HAP-1 (cell line): Measurements from ENCODE around the gene MPG.

Source experiments
- DNase-seq, 2 experiments: peaks; one replicate each; pipeline ENCODE4 v3.0.0-alpha.2; 2016 to 2020; ENCODE audit warnings: low spot score in 2 of 2
- H3K27me3 ChIP-seq: fragments of 250-450 bp; sonication (Bioruptor Pico); 2 replicates; pipeline ENCODE4 v1.5.1; 2020; ENCODE audit warnings: low read depth, mild to moderate bottlenecking, moderate library complexity
- H3K36me3 ChIP-seq: fragments of 250-450 bp; sonication (Bioruptor Pico); replicated peaks from 2 replicates; pipeline ENCODE4 v1.5.1; 2020; ENCODE audit warnings: mild to moderate bottlenecking
- H3K4me1 ChIP-seq: fragments of 250-450 bp; sonication (Bioruptor Pico); 2 replicates; pipeline ENCODE4 v1.5.1; 2020; ENCODE audit warnings: mild to moderate bottlenecking
- H3K4me3 ChIP-seq: fragments of 250-450 bp; sonication (Bioruptor Pico); 2 replicates; pipeline ENCODE4 v1.5.1; 2020; ENCODE audit warnings: mild to moderate bottlenecking, moderate library complexity
- H3K9me3 ChIP-seq: fragments of 250-450 bp; sonication (Bioruptor Pico); 2 replicates; pipeline ENCODE4 v1.5.1; 2020; ENCODE audit warnings: mild to moderate bottlenecking, moderate library complexity
- in situ Hi-C: fragments of 300-500 bp; cut with MboI; formaldehyde crosslinking; loops from 3 replicates; pipeline ENCODE4 v1.14.3; 2020; ENCODE audit warnings: low sequenced_read_pairs, inconsistent platforms, mixed read lengths

MPG gene

GRCh38 chr16:58491-59439, 19.3 kb upstream of the MPG start:
- peaks cover 71% of the 10 kb centered on the region for H3K36me3 ChIP-seq

GRCh38 chr16:59440-60059, 18.5 kb upstream of the MPG start:
- no peak for DNase-seq
- Histone ChIP-seq H3K4me3 (no peak overlapping the region), H3K4me1 (peaks cover 3% of the 10 kb centered on the region), H3K36me3 (peaks cover 67% of the 10 kb centered on the region), H3K9me3 (no peaks in the 10 kb centered on the region), H3K27me3 (no peaks in the 10 kb centered on the region)
- in situ Hi-C loops, result no loop called here

More at GRCh38 chr16:58491-59439, 19.3 kb upstream of the MPG start:
- no peaks in the 10 kb centered on the region; the same call in 1 of the 2 replicates for H3K9me3 ChIP-seq
- no peak for DNase-seq
- in situ Hi-C loops, result no loop called here
- H3K4me3 ChIP-seq, result no peak overlapping the region
- no peaks in the 10 kb centered on the region for H3K27me3 ChIP-seq
- peaks cover 8% of the 10 kb centered on the region for H3K4me1 ChIP-seq

DNA sequence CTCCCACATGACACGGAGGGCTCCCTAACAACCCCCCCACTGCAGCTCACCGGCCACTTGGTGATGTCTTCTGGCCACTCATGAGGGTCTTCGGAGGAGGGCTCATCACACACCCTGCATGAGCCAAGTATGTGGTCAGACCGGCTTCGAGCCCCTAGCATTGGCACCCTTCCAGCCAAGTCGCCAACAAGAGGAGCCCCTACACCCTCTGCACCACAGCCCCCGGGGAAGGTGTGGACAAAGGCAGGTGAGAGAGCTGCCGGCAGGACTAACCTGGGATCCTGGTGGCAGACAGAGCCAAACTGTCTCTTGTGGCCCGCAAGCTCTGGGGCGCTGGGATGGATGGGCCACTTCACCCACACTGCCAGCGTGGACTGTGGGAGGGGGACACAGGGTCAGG, 17.9 kb upstream of the MPG start:
- DNase-seq, result no peak
- in situ Hi-C loops, result no loop called here
- H3K27me3 ChIP-seq, result no peaks in the 10 kb centered on the region
- H3K36me3 ChIP-seq, result peaks cover 61% of the 10 kb centered on the region
- no peak overlapping the region for H3K4me3 ChIP-seq
- no peaks in the 10 kb centered on the region for H3K4me1 ChIP-seq
- H3K9me3 ChIP-seq, result no peaks in the 10 kb centered on the region

- in situ Hi-C loops, result no loop called here
- no peak overlapping the region for H3K4me3 ChIP-seq
- H3K36me3 ChIP-seq, result peaks cover 51% of the 10 kb centered on the region
- no peaks in the 10 kb centered on the region for H3K27me3 ChIP-seq
- no peaks in the 10 kb centered on the region for H3K9me3 ChIP-seq
- H3K4me1 ChIP-seq, result no peaks in the 10 kb centered on the region
- DNase-seq, result no peak
These were observed 16.8 kb upstream of the MPG start for GRCh38 chr16:60929-61878.

GRCh38 chr16:61879-62281, 16.1 kb upstream of the MPG start:
- Histone ChIP-seq H3K27me3 (no peaks in the 10 kb centered on the region), H3K4me1 (no peaks in the 10 kb centered on the region), H3K36me3 (peaks cover 44% of the 10 kb centered on the region), H3K4me3 (no peak overlapping the region), H3K9me3 (no peaks in the 10 kb centered on the region)
- in situ Hi-C loops, result no loop called here
- DNase-seq, result no peak

- DNase-seq, result no peak
- in situ Hi-C loops, result no loop called here
- Histone ChIP-seq H3K36me3 (peaks cover 39% of the 10 kb centered on the region), H3K27me3 (no peaks in the 10 kb centered on the region), H3K4me1 (no peaks in the 10 kb centered on the region), H3K9me3 (no peaks in the 10 kb centered on the region), H3K4me3 (no peak overlapping the region)
These were observed 15.6 kb upstream of the MPG start for GRCh38 chr16:62283-62967.

DNA sequence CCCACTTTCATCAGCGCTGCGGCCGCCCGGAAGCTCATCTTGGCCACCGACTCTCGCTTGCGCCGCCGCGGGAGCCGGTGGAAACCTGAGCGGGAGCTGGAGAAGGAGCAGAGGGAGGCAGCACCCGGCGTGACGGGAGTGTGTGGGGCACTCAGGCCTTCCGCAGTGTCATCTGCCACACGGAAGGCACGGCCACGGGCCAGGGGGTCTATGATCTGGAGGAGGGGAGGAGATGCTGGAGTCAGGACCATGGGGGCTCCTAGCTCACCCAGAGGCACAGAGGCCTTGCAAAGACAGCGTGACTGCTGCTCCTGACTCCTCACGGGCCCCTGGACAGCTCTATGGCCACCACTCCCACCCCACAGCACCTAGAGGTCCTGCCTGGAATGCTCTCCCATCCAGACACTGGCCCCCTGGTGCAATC, 15.0 kb upstream of the MPG start:
- in situ Hi-C loops, result no loop called here
- Histone ChIP-seq H3K4me1 (no peaks in the 10 kb centered on the region), H3K27me3 (no peaks in the 10 kb centered on the region), H3K36me3 (peaks cover 33% of the 10 kb centered on the region), H3K9me3 (no peaks in the 10 kb centered on the region), H3K4me3 (no peak overlapping the region)
- no peak for DNase-seq

- in situ Hi-C loops, result no loop called here
- H3K27me3 ChIP-seq, result no peaks in the 10 kb centered on the region
These were observed 14.6 kb upstream of the MPG start for GRCh38 chr16:63466-63865.

GRCh38 chr16:63998-64913, 13.8 kb upstream of the MPG start:
- Histone ChIP-seq H3K27me3 (no peaks in the 10 kb centered on the region), H3K36me3 (peaks cover 22% of the 10 kb centered on the region), H3K9me3 (no peaks in the 10 kb centered on the region), H3K4me1 (no peaks in the 10 kb centered on the region), H3K4me3 (no peak overlapping the region)
- DNase-seq, result no peak
- in situ Hi-C loops, result no loop called here

More at GRCh38 chr16:63466-63865, 14.6 kb upstream of the MPG start:
- Histone ChIP-seq H3K4me1 (no peaks in the 10 kb centered on the region), H3K4me3 (no peak overlapping the region), H3K9me3 (no peaks in the 10 kb centered on the region), H3K36me3 (peaks cover 30% of the 10 kb centered on the region)
- no peak for DNase-seq

- DNase-seq, result no peak
- in situ Hi-C loops, result no loop called here
- H3K27me3 ChIP-seq, result no peaks in the 10 kb centered on the region
- no peaks in the 10 kb centered on the region for H3K9me3 ChIP-seq
- H3K36me3 ChIP-seq, result peaks cover 18% of the 10 kb centered on the region
- no peak overlapping the region for H3K4me3 ChIP-seq
- no peaks in the 10 kb centered on the region for H3K4me1 ChIP-seq
These were observed 13.1 kb upstream of the MPG start for GRCh38 chr16:64914-65255.

- in situ Hi-C loops, result no loop called here
- no peak overlapping the region for H3K4me3 ChIP-seq
- H3K4me1 ChIP-seq, result no peaks in the 10 kb centered on the region
- H3K36me3 ChIP-seq, result peaks cover 9% of the 10 kb centered on the region
- H3K27me3 ChIP-seq, result no peaks in the 10 kb centered on the region
- no peaks in the 10 kb centered on the region for H3K9me3 ChIP-seq
- DNase-seq, result peak; percentile 47 to 90
These were observed 12.3 kb upstream of the MPG start for GRCh38 chr16:65745-66144.

- in situ Hi-C loops, result no loop called here
- DNase-seq, result no peak
- Histone ChIP-seq H3K36me3 (peaks cover 7% of the 10 kb centered on the region), H3K4me1 (peaks cover 3% of the 10 kb centered on the region), H3K9me3 (no peaks in the 10 kb centered on the region), H3K27me3 (no peaks in the 10 kb centered on the region), H3K4me3 (no peak overlapping the region)
These were observed 11.5 kb upstream of the MPG start for GRCh38 chr16:66309-67182.
